NCI-H748 (cell line): ENCODE measurements around the gene NRG3.
A peak's percentile ranks its signal among the peaks of the same experiment; 100 is the strongest.
"Not testable (repeated sequence)": the region's sequence is repeated elsewhere in the genome, so short reads cannot be mapped to it uniquely, and the experiment has no call there.

Experiments used
- DNase-seq: peaks from one replicate; lab custom pipeline; 2025; ENCODE audit not compliant: unreplicated experiment; lab: John Stamatoyannopoulos, UW

NRG3 gene

DNA sequence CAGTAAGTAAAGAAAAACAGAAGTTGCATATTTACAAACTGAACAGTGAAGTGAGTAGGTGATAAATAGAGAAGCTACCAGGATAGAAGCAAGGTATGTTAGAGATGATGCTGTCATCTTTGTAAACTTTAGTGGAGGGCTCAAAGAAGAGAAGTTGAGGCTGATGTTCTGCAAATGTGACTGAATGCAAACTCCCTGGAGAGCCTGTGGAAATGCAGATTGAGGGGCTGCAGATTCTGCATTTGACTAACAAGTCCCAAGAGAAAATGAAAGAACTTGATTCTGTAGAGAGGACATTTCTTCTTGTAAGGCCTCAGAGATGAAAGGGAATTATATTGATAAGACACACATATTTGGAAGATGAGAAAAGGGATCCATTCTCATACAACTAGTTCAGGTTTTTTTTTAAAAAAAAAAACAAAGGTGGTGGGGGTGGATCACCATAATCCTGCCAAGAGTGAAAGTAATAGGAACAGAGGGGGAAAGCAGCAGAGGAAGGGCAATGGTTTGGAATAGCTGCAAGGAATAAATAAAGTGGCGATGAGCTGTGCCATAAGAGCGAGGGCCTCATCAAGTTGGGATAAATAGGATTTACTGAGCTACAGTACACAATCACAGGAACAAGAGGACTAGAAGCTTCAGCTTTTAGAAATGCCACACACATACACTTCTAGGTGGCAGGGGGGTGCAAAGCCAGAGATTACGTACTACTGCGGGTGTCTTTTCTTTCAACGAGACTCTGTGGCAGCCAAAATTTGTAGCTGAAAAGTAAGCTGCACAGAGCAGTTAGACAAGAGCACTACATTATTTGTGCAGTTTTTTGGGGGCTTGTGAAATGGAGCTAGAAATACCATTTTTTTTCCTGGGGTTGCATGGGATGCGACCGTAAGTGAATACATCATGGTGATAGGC is 778.5 kb downstream of the NRG3 start:
- no peak for DNase-seq

DNA sequence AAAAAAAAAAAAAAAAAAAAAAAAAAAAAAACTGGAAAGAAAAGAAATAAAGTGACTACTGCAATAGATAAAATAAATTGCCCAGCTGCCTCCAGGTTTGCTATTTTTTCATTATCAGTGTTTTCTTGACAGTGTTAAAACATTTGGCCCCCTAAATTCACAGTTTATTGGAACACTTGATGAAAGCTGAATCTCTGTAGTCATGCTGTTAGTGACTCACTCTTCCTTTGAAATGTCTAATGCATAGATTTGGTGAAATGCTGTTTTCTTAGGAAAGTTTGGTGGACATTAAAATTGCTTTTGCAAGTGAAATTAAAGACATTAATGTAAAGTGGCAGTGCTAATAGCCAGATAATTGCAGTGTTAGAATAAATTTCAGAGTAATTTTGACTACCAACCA is 785.2 kb downstream of the NRG3 start:
- DNase-seq = no peak

DNA sequence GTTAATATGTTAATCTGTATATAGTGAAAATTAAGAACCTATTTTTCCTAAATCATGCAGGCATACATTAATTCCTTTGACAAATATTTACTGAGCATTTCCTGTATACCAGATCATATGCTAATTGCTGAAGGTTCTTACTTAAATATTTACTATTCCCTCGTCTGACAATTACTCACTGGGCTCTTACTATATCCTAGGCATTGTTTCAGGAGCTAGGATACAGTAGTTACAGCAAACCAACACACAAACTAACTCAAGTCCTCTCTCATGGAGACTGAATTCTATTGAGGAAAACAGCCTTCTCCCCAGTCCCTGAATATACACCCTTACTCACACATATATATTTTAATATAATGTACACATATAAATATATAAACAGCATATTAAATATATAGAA is 786.0 kb downstream of the NRG3 start:
- DNase-seq = peak; percentile 86

DNA sequence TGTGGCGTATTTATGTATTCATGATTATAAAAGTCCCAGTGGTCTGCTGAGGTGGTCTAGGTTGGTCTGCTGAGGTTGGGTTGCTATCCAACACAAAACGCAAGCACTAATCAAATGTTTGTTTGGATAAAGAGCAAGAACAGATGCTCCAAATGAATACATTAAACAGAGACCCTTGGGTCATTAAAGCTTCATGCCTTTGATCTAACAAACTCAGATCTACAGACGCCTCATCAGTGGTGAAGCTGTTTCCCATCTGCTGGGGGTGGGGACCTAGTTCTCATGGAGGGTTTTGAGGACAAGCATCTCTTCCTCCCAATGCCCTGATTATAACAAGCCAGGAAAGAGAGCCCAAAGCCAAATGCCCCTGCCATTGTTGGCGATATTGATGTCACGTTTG is 786.7 kb downstream of the NRG3 start:
- peak; percentile 64 for DNase-seq

DNA sequence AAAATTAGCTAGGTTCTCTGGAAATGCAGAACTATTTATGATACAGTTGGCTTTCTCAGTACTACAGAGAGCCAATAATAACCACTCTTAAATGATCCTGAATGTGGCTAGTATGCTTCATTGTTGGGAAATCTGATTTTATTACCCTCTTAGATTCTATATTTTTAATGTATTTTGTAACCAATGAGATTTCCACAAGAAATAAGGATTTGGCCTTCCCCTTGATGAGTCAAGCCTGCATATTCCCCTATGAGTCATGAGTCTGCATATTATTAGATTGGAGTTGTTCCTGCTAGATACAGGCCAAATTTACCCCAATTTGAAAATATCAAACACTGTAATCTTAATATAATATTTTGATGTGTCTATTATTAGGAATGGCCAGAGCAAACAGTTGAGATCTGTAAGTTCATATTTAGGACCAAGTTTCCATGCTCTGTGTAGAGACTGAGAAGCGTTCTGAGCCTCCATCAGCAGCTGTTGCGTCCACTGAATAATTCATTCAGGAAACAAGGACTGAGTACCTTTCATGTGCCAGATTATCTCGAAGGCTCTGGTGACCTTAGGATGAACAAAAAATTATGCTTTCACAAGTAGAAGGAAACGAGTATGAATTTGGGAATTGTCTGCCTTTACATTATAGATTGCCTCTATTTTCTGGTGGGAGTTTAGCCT is 793.4 kb downstream of the NRG3 start:
- no peak for DNase-seq

DNA sequence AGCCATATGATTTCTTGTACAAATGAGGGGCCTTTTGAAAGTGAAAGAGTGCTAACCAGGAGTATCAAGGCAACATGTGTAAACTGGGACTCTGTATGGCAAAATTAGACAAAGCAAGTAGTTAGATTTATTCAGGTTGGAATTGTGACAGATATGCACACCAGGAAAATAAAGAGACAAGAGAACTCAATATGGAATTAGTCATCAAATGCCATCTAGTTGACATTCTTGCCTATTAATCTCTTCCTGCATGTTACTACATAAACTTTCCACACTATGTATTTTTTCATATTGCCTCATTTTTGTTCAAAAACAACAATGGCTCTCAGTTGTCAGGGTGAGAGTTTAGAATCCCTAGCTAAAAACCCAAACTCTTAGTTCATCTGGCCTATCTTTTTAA is 799.0 kb downstream of the NRG3 start:
- no peak for DNase-seq

DNA sequence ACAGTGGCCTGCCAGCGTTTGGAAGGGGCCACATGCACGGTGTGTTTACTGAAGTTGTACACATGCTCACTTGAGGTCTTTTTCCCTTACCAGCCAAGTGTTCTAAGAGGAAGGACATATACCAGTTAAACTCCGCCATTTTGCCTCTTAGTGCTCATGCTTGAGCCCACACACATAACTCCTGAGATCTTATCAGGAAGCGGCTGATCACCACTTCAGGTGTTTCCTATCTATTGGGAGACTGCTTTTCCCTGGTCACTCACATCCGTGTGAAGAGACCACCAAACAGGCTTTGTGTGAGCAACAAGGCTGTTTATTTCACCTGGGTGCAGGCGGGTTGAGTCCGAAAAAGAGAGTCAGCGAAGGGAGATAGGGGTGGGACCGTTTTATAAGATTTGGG is 802.9 kb downstream of the NRG3 start:
- DNase-seq = not testable (repeated sequence)

DNA sequence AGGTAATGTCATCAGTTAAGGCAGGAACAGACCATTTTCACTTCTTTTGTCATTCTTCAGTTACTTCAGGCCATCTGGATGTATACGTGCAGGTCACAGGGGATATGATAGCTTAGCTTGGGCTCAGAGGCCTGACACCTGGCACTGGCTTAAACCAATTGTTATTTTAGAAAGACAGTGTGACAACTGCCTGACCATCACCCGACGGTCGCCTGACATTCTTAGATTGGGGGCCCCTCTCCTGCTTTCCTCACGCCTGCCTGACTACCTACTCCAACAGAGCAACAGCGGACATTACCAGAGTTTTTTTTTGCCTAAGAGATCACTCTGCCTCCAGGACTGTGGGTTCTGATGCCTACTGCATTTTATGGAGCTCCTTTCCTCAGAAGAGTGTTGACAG is 803.5 kb downstream of the NRG3 start:
- not testable (repeated sequence) for DNase-seq

DNA sequence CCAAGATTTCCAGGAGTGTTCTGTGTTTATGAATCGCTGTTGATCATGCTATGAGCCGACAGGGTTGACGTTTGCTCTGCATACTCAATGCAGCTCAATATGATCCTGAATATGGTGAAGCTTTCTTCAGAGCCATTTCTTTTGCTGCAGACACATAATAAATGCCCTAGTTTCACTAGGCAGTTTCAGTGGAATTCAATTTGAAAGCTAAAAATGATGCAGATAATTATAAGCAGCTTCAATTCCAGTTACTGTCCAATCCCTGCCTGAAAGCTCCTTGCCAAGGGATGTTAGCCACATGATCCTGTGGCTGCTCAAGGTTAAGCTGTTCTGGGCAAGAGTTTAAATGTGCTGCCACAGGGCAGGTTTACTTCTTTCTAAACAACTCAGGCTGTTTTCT is 805.6 kb downstream of the NRG3 start:
- DNase-seq = no peak

DNA sequence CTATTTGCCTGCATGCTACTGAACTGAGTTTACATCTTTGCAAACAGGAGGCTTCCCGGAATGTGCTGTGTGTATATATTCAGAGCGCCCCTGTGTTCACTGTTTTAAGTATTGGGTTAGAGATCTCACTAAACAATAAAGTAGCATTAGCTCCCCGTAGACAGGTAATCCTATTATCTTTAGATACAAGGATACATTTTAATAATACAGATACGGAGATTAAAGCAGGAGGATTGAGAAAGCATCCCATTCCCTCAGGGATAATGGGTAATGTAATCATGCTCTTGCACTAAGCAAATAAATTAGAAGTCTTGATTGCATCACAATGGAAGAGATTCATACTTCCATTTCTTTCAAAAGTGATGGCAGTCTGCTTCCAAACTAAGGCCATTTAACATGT is 809.0 kb downstream of the NRG3 start:
- DNase-seq = peak; percentile 25

DNA sequence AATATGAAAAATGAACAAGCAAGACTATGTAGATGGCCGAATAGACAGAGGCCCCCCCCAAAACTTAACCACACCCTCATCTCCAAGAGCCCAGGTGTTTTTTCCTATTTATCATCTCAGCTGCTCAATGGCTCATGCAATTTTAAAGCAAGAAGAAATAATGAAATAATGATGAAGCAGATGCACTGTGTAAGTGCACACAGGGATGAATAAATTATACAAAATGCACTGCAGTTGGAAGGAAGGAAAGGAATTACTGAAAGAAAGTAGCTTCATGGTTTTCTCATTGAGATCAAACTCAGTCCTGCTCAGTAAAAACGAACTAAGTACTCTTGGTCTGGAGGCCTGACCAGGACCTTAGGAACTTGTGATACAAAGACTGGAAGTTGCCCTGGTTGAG is 810.1 kb downstream of the NRG3 start:
- no peak for DNase-seq

DNA sequence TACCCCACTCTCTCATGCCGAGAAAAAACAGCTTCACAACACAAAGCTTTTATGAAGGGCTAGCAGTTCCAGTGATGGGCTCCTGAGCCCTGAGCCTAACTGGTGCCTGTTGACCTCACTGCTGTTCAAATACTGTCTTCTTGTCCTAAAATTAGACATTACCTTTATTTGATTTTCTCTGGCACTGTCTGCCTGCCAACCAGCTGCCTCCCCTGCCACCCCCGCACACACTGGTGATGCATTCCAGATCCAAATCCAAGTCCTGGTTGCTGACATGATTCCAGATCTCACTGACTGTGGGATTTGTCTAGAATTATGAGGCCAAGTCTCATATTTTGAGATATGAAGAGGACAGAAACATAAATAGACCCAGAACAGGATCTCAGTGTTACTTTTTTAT is 816.2 kb downstream of the NRG3 start:
- no peak for DNase-seq

DNA sequence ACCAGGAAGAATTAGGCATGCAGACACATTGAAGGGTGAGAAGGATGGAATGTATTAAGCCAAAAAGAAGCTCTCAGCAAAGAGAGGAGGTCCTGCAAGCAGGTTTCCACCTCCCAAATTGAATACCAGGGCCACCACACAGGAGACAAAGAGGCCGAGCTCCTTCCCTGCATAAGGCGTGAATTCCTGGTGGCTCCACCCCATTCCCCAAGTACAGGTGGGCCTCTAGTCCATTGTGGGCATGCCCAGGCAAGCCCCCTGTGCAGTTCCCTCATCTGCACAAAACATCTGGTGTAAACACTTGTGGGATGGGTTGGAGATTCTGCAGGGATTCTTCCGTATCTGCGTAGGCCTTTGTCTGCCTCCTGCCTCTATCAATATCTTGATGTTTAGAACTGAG is 817.5 kb downstream of the NRG3 start:
- DNase-seq = no peak

DNA sequence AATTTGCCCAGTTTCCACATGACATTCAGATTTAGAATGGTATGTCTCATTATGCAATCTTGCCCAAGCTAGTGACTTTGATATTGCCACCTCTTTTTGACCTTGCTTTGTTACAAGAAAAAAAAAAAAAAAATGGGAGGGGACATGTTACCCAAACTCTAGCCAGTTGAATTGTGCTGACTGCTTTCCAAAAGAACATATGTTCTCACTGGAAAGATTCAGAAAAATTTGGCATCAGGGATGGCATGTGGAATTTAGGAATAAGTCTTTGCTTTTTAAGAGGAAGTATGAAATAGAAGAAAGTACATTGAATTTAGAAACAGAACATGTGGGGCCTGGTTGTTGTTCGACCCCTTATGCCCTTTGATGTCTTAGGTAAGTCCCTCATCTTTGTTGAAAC is 846.8 kb downstream of the NRG3 start:
- no peak for DNase-seq

DNA sequence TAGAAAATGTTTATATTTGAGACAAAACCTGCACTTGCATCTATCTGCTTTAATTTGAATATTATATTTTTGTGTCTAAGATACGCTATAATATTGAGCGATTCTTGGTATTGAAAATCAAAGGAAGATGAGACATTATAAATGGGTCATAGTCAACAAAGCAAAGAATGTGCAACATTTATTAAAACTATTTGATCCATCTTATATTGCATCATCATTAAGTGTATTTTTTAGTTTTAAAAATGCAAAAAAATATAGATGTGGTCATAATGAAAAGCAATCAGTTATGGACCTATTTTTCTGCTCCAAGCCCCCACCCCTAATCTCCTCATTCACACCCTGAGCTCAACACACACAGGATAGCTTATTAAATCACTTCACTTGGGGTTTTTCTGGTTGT is 847.3 kb downstream of the NRG3 start:
- DNase-seq = no peak

DNA sequence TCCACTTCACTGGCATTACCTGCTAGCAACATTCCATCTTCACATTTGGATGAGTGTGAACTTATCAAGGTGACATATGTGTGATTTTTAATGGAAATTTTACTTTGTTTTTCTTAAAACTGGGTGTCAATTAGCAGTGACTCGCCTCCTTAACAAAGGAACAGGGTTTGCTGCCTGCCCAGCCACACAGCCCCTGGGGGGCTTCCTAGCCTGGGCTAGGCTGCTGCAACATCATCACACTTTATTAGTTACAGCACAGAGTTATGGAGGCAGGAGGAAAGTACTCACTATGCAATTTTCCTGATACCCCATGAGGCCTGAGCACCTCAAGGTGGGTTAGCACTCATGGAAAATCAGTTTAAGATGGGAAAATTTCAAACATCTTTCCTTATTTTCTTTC is 861.3 kb downstream of the NRG3 start:
- DNase-seq = no peak

DNA sequence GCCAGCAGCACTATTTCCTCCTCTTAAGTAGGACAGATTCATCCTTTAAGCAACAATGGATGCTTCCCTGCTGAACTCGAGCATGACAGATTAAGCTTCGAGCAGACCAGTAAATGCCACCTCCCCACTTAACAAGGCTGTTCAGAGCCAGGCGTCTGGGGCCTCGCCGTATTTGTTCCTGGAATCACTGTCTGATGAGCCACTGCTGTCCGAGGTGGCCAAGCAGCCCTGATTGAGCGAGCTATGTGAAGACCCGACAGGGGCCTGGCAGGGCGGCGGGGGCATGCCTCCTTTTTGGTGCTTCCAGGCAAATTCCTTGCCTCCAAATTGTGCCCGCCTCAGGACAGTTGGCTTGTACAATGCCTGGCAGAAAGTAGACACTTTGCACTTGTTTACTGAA is 862.6 kb downstream of the NRG3 start:
- no peak for DNase-seq

DNA sequence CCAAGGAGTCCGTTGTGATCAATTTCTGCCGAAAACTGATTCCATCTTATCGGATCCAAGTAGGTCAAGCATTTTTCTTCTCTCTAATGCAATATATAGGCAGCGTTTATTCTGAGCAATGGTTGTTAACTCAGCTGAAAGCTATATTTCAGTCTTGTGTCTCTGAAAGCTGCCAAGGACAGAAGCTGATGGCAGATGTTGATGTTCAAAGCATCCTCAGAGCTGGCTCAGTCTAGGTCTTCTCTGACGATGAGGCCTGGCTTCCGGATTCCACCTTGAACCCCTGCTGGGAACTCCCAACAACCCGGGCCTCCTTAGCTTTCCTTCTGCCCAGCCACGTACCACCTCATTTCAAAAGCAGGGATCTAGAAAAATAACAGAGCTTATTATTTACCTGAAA is 863.6 kb downstream of the NRG3 start:
- no peak for DNase-seq

DNA sequence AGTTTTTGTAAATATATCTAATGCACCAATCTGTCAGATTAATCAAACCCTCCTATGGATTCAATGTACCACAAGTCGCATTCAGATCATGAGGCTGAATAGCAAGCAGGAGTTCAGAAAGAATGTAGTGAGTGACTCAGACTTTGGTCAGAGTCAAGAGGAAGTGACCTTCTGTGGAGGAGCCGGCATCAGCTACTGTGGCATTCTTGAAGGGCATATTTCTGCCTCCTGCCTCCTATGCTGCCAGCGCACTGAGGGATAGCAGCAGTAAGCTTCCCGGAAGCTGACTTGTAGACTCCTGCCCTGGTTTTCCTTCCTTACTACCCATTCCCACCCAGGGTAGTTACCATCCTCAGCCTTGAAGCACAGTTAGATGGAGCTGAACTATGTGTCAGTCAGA is 867.5 kb downstream of the NRG3 start:
- no peak for DNase-seq

DNA sequence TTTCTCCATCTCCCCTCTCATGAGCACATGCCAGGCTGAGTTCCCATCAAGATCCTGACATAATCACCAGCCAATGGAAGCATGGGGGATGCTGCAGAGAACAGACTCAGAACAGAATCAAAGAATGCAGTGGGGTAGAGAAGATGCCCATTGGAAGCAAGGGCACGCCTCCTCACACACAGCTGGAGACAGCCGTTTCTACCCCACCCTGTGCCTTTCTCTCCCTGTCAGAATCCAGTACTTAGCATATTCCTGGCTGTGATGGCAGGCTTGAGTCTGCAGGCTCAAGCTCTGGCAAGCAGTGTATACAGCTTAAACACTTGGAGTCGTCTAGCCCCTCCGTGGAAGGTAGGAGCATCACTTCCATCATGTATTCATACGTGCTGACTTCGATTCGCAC is 867.9 kb downstream of the NRG3 start:
- DNase-seq = no peak

DNA sequence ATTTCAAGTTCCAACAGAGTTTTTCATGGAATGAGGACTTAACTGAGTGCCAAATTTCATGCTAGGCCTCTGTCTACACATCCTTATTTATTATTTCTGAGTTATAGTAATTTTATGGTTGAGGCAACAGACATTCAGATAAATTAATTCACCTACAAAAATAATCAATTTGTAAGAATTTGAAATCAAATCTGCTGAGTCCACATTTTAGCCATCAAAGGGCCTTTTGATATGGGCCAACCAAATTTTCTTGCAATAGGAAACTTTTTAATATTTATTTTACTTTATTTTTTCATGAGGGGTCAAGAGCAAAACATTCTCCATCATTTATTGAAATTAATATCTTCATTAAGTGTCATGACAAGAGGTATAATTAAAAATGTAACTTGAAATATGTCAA is 875.5 kb downstream of the NRG3 start:
- DNase-seq = no peak

DNA sequence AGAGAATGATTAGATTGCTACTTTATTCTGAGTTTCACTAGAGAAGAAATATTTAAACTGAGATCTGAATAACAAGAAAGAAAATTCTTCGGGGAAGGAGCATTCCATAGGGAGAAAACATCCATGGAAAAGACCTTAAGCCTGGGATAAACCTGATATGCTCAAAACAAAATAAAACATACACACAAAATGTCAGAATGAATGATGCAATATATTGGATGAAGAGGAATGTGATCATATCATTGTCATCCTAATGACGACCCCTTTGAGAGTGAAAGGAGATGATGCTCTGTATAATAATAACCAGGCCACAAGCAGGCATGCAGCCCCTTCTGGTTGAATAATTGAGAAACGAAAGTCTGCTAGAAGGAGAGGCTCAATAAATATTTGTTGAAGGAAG is 882.4 kb downstream of the NRG3 start:
- DNase-seq = no peak

DNA sequence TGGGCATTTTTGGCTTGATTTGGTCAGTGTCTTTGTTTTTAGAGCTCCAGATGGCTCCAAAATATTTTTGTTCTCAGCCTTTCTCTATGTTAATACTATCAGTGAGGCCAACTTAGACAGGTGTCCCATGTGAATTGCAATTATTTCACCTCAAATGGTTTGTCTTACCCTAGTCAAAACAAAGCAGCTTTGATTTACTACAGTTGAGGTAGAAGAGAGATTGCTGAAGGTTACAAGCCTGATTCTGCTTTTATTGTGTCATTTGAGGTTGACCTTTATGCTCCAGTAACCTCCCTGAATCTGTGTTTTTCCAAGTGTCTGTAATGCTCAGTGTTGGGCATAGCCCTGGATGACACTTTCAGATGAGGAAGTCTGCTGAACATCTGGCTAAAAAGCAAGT is 882.9 kb downstream of the NRG3 start:
- peak; percentile 21 for DNase-seq
